Spleen (tissue), 11 donors: Measurements from ENCODE around the gene CRIP1. TPM values are rescaled to one million over a fixed set of nuclear protein-coding genes. Genes with fewer than 3 reads are reported as not detected.

ENCODE experiments used
- DNase-seq: peaks from one replicate; pipeline ENCODE4 v3.0.0-alpha.2; 2020
- H3K27ac ChIP-seq, 8 donors: fragments of 200-600 bp; sonication (generic) in 7 of 8; 1 replicate in 4 of 8; 2 replicates in 4 of 8; pipeline versions ENCODE4 v1.5.0 to v1.8.0; 2016 to 2021; ENCODE audit warnings: inconsistent platforms in 4 of 8, mild to moderate bottlenecking in 4 of 8, moderate library complexity in 1 of 8
- H3K27me3 ChIP-seq, 7 donors: fragments of 200-600 bp; sonication (generic) in 6 of 7; replicated peaks in 1 of 7; 1 replicate in 4 of 7; 2 replicates in 3 of 7; pipeline versions ENCODE4 v1.5.0 to v1.8.0; 2016 to 2021; ENCODE audit warnings: inconsistent platforms in 3 of 7, mild to moderate bottlenecking in 1 of 7
- H3K36me3 ChIP-seq, 6 donors: fragments of 200-600 bp; sonication (generic) in 5 of 6; 1 replicate in 4 of 6; 2 replicates in 2 of 6; pipeline versions ENCODE4 v1.5.0 to v1.8.0; 2016 to 2021; ENCODE audit warnings: inconsistent platforms in 2 of 6
- H3K4me1 ChIP-seq, 6 donors: fragments of 200-600 bp; sonication (generic) in 5 of 6; 1 replicate in 3 of 6; 2 replicates in 3 of 6; pipeline versions ENCODE4 v1.5.0 to v1.8.0; 2016 to 2021; ENCODE audit warnings: inconsistent platforms in 3 of 6
- H3K4me3 ChIP-seq, 8 donors: fragments of 200-600 bp; sonication (generic) in 7 of 8; 1 replicate in 4 of 8; 2 replicates in 4 of 8; pipeline versions ENCODE4 v1.5.0 to v1.8.0; 2016 to 2021; ENCODE audit warnings: inconsistent platforms in 4 of 8, mild to moderate bottlenecking in 4 of 8, moderate library complexity in 2 of 8
- H3K9me3 ChIP-seq, 8 donors: fragments of 200-600 bp; sonication (generic) in 7 of 8; 1 replicate in 4 of 8; 2 replicates in 4 of 8; pipeline versions ENCODE4 v1.5.0 to v1.8.0; 2016 to 2021; ENCODE audit warnings: inconsistent platforms in 4 of 8
- POLR2A ChIP-seq, 3 donors: fragments of 450-650 bp; IDR thresholded peaks; one replicate each; pipeline ENCODE4 v1.5.1; 2017; ENCODE audit warnings: antibody characterized with exemption in 3 of 3, mild to moderate bottlenecking in 1 of 3
- POLR2AphosphoS5 ChIP-seq, 3 donors: sonication (generic); formaldehyde crosslinking; IDR thresholded peaks; one replicate each; pipeline ENCODE4 v1.5.1; 2017; ENCODE audit warnings: antibody characterized with exemption in 3 of 3
- WGBS, 5 donors: extraction: QIAGEN DNeasy Blood & Tissue Kit in 3 of 5; methylation state at CpG; one replicate each; pipeline versions ENCODE4 v1.1.5 to v1.1.7; 2013 to 2018; 5-methylcytosine and 5-hydroxymethylcytosine counted together
- intact Hi-C: fragments of 100-400 bp; cut with DNase I; formaldehyde crosslinking; loops from one replicate; pipeline ENCODE4 v1.15.0; 2023; ENCODE audit warnings: low total_unique reads
- polyA plus RNA-seq, 3 donors: library from polyadenylated mRNA; stranded (reverse); fragments of 200-250 nt; gene quantifications; one replicate each; pipeline ENCODE4 v1.2.1, GENCODE V29; 2013
- total RNA-seq, 7 donors: library from RNA; depleted of rRNA in 3 of 7; stranded (reverse); fragments of >200 nt in 3 of 7; fragmentation: NEBNext Ultra II Directional in 4 of 7; extraction: Animal tissue kit (Norgen Biotek cat#: 25700) in 4 of 7; gene quantifications; one replicate each; pipeline versions ENCODE4 v1.1.0 to v1.2.1, GENCODE V29; 2016 to 2021
- TF ChIP-seq, protein P1 (sequence below), 11 experiments: fragments of 200-600 bp in 7 of 11; fragments of 450-650 bp in 4 of 11; sonication (generic) in 4 of 11; IDR thresholded peaks in 8 of 11; conservative IDR thresholded peaks in 3 of 11; 1 replicate in 7 of 11; 2 replicates in 4 of 11; pipeline versions ENCODE4 v1.4.0 to v1.8.0; 2016 to 2021; ENCODE audit warnings: antibody characterized with exemption in 11 of 11, inconsistent platforms in 4 of 11, mild to moderate bottlenecking in 1 of 11
- donor health status: healthy with polysubstance abuse.
- donor health status: DM: no; HTN: no; CAD: no; lungs with moderate emphysema.
- donor health status: DM: no; HTN: no; CAD: no.
- donor health status: Bipolar disorder and iron deficiency.
- donor health status: healthy.
- donor health status: DM: no; HTN: no; CAD: no.
- donor health status: DM: yes; HTN: yes; CAD: no.

CRIP1 gene
- total and polyA plus RNA-seq, 10 donors, result 20.5 to 349 (median 65.3) TPM

DNA sequence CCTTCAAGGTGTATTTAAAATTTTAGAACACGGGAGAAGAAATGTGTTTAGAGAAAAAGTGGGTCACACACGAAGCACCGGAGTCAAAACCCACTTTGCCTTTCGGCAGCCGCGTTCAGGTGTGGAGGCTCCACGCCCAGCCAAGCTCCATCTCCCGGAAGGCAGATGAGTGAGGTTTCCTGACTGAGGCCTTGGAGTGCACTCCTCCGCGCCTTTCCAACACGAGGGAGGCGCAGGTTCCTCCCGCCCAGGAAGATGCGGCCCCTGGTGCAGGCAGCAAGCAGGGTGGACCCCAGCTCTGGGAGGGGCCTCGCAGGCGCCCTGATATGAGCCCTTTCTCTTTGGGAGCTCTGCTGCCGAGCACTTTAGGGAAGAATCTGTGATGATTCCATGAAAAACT lies 44.6 kb upstream of the CRIP1 start:
- intact Hi-C loops, result no loop called here
- Histone ChIP-seq H3K27ac (no peak overlapping the region), H3K4me3 (no peak overlapping the region), H3K9me3 (no peaks in the 10 kb centered on the region), H3K4me1 (peaks cover 0 to 18% (median 0%) of the 10 kb centered on the region in 6 donors), H3K36me3 (peaks cover 0 to 80% (median 15%) of the 10 kb centered on the region in 6 donors), H3K27me3 (no peaks in the 10 kb centered on the region)
- TF ChIP-seq, protein P1, sequence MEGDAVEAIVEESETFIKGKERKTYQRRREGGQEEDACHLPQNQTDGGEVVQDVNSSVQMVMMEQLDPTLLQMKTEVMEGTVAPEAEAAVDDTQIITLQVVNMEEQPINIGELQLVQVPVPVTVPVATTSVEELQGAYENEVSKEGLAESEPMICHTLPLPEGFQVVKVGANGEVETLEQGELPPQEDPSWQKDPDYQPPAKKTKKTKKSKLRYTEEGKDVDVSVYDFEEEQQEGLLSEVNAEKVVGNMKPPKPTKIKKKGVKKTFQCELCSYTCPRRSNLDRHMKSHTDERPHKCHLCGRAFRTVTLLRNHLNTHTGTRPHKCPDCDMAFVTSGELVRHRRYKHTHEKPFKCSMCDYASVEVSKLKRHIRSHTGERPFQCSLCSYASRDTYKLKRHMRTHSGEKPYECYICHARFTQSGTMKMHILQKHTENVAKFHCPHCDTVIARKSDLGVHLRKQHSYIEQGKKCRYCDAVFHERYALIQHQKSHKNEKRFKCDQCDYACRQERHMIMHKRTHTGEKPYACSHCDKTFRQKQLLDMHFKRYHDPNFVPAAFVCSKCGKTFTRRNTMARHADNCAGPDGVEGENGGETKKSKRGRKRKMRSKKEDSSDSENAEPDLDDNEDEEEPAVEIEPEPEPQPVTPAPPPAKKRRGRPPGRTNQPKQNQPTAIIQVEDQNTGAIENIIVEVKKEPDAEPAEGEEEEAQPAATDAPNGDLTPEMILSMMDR (IDR thresholded peaks at IDR 0.05 in 8 of 11, conservative IDR thresholded peaks at IDR 0.05 in 3 of 11), result no peak
- TF ChIP-seq POLR2AphosphoS5 (IDR thresholded peaks at IDR 0.05) (no peak), POLR2A (IDR thresholded peaks at IDR 0.05) (no peak)
- WGBS, 5 donors, result 77 to 79% (median 78%) methylated on average over 17 of the region's 17 CpGs
- no peak for DNase-seq

DNA sequence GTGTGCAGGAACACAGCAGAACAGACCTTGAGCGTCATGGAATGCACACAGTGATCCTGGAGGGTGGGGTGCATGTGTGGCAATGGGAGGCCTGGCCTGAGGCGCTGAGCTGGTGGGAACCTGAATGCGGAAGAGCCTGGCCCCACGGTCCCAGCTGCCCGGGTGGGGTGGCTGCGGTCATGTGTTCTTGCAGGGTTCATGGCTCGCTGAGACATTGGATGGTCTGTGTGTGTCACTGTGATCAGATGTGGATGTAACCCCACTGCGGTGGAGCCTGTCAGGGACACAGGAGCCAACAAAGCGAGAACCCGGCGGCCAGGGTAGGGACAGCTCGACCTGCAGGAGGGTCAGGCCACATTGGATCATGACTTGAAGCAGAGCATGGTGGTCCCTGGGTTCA lies 43.9 kb upstream of the CRIP1 start:
- H3K27me3 ChIP-seq, result no peaks in the 10 kb centered on the region
- TF ChIP-seq POLR2A (IDR thresholded peaks at IDR 0.05) (no peak), POLR2AphosphoS5 (IDR thresholded peaks at IDR 0.05) (no peak)
- TF ChIP-seq, protein P1 (IDR thresholded peaks at IDR 0.05 in 8 of 11, conservative IDR thresholded peaks at IDR 0.05 in 3 of 11), result no peak
- peaks cover 0 to 11% (median 0%) of the 10 kb centered on the region in 6 donors for H3K4me1 ChIP-seq
- intact Hi-C loops, result no loop called here
- H3K27ac ChIP-seq, result no peak overlapping the region
- 84 to 88% (median 87%) methylated on average over 11 to 12 of the region's 12 CpGs for WGBS, 5 donors
- H3K4me3 ChIP-seq, result no peak overlapping the region
- H3K9me3 ChIP-seq, result no peaks in the 10 kb centered on the region
- H3K36me3 ChIP-seq, result peaks cover 0 to 79% (median 15%) of the 10 kb centered on the region in 6 donors
- DNase-seq, result no peak

DNA sequence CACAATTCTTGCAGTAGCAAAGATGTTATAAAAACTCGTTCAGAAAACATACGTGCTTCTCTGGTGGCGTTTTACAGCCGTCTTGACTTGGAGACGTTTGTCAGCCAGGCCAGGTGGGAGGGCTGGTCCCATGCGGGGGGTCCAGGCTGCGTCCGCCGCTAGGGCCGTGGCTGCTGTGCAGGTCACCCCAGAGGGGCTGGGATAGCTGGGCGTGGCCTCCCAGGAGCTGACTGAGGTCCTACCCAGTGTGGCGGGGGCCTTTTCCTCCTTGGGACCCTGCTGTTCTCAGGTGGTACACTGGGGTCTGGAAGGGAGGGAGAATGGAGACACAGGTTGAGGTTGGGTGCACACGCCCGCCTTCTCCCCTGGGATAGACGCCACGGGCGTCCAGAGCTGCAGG lies 41.8 kb upstream of the CRIP1 start:
- Histone ChIP-seq H3K27me3 (no peaks in the 10 kb centered on the region), H3K36me3 (peaks cover 0 to 67% (median 11%) of the 10 kb centered on the region in 6 donors), H3K9me3 (no peaks in the 10 kb centered on the region), H3K4me3 (no peak overlapping the region), H3K27ac (no peak overlapping the region), H3K4me1 (peaks cover 4 to 19% (median 12%) of the 10 kb centered on the region in 6 donors)
- intact Hi-C loops, result no loop called here
- 87 to 96% (median 91%) methylated on average over 11 to 17 of the region's 17 CpGs for WGBS, 5 donors
- TF ChIP-seq POLR2AphosphoS5 (IDR thresholded peaks at IDR 0.05), result no peak
- no peak for TF ChIP-seq POLR2A (IDR thresholded peaks at IDR 0.05)
- TF ChIP-seq, protein P1 (IDR thresholded peaks at IDR 0.05 in 8 of 11, conservative IDR thresholded peaks at IDR 0.05 in 3 of 11), result no peak
- DNase-seq, result no peak

DNA sequence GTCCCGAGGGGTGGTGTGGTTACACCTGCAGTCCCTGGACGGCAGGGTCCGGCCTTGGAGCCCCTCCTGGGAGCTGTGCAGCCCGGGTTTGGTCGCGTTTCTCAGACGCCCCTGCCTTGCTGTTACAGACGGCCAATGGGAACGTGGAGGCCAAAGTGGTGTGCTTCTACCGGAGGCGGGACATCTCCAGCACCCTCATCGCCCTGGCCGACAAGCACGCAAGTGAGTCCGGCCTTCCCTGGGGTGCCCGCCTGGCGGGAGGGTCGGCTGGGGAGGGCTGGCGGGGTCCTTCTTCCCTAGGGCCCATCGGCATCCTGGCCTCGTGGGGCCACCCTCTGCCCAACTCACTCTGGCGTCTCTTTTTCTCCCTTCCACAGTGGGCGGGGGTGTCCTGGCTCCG lies 41.4 kb upstream of the CRIP1 start:
- intact Hi-C loops, result no loop called here

More for the DNA sequence above, 41.4 kb upstream of the CRIP1 start:
- 85 to 92% (median 90%) methylated on average over 13 to 24 of the region's 24 CpGs for WGBS, 5 donors
- peaks cover 0 to 67% (median 15%) of the 10 kb centered on the region in 6 donors for H3K36me3 ChIP-seq
- H3K4me1 ChIP-seq, result peaks cover 4 to 19% (median 12%) of the 10 kb centered on the region in 6 donors
- TF ChIP-seq POLR2AphosphoS5 (IDR thresholded peaks at IDR 0.05), result no peak
- TF ChIP-seq, protein P1 (IDR thresholded peaks at IDR 0.05 in 8 of 11, conservative IDR thresholded peaks at IDR 0.05 in 3 of 11), result no peak
- no peak for TF ChIP-seq POLR2A (IDR thresholded peaks at IDR 0.05)
- no peaks in the 10 kb centered on the region for H3K27me3 ChIP-seq
- H3K27ac ChIP-seq, result no peak overlapping the region
- DNase-seq, result no peak
- H3K9me3 ChIP-seq, result no peaks in the 10 kb centered on the region
- no peak overlapping the region for H3K4me3 ChIP-seq
